Body of pancreas (tissue), 4 donors: ENCODE data around the gene PTK6.

ENCODE experiments used
- CTCF ChIP-seq, 7 experiments: fragments of 450-650 bp in 4 of 7; fragments of 200-600 bp in 3 of 7; sonication (generic) in 3 of 7; IDR thresholded peaks; one replicate each; pipeline ENCODE4 v1.5.1; 2016 to 2019; ENCODE audit warnings: antibody characterized with exemption in 7 of 7
- POLR2A ChIP-seq, 3 donors: fragments of 450-650 bp; IDR thresholded peaks; one replicate each; pipeline ENCODE4 v1.6.1; 2016; ENCODE audit warnings: antibody characterized with exemption in 3 of 3, mild to moderate bottlenecking in 2 of 3

GRCh38 chr20:63557481-63557891 is 20.3 kb upstream of the PTK6 start:
- TF ChIP-seq POLR2A (IDR thresholded peaks at IDR 0.05) (no peak), CTCF (IDR thresholded peaks at IDR 0.05) (no peak)
